ENCODE data around the gene RHCE.
A peak's percentile ranks its signal among the peaks of the same experiment; 100 is the strongest.
"Not testable (repeated sequence)": the region's sequence is repeated elsewhere in the genome, so short reads cannot be mapped to it uniquely, and the experiment has no call there.

RHCE gene

GRCh38 chr1:25432749-25433388, 12.2 kb upstream of the RHCE start:
- peaks cover 18% of the 10 kb centered on the region for H3K27me3 ChIP-seq (ENCODE audit: insufficient read depth, low read length)
- H3K9ac ChIP-seq (ENCODE audit: low read depth, low read length) = no peak overlapping the region
- no peak overlapping the region for H3K27ac ChIP-seq (ENCODE audit: low read depth, low read length)
- H3K4me1 ChIP-seq (ENCODE audit: insufficient read depth, low read length) = peaks cover 3% of the 10 kb centered on the region; the same call in 1 of the 2 replicates
- no peaks in the 10 kb centered on the region for H3K36me3 ChIP-seq (ENCODE audit: insufficient read depth, low read length)
- no peak overlapping the region for H3K4me3 ChIP-seq (ENCODE audit: low read length)
- 95% methylated on average over 4 of the region's 6 CpGs for WGBS
- no peaks in the 10 kb centered on the region for H3K9me3 ChIP-seq (ENCODE audit: insufficient read depth, low read depth, low read length)

GRCh38 chr1:25431955-25432719, 11.5 kb upstream of the RHCE start:
- Histone ChIP-seq H3K9ac (ENCODE audit: low read depth, low read length) (peak overlapping the region; percentile 74; the same call in 1 of the 2 replicates), H3K27ac (ENCODE audit: low read depth, low read length) (no peak overlapping the region), H3K27me3 (ENCODE audit: insufficient read depth, low read length) (peaks cover 18% of the 10 kb centered on the region), H3K4me1 (ENCODE audit: insufficient read depth, low read length) (peaks cover 3% of the 10 kb centered on the region; the same call in 1 of the 2 replicates), H3K36me3 (ENCODE audit: insufficient read depth, low read length) (no peaks in the 10 kb centered on the region), H3K9me3 (ENCODE audit: insufficient read depth, low read depth, low read length) (no peaks in the 10 kb centered on the region), H3K4me3 (ENCODE audit: low read length) (peak overlapping the region; percentile 83)
- 42% methylated on average over 5 of the region's 6 CpGs for WGBS

- H3K9me3 ChIP-seq (ENCODE audit: insufficient read depth, low read depth, low read length) = no peaks in the 10 kb centered on the region
- H3K27ac ChIP-seq (ENCODE audit: low read depth, low read length) = peak overlapping the region; percentile 54
Measured at GRCh38 chr1:25430967-25431881, 10.6 kb upstream of the RHCE start.

GRCh38 chr1:25430073-25430966, 9.7 kb upstream of the RHCE start, which contains the start of gene MACO1:
Gene MACO1, plus strand, starts transcription at chr1:25430897. Its CDS starts 202 bp downstream, at chr1:25431099.
- H3K9ac ChIP-seq (ENCODE audit: low read depth, low read length) = peak within 1 kb of the TSS; percentile 74
- WGBS = under 1% methylated on average over 80 of the region's 87 CpGs
- peaks cover 18% of the 10 kb centered on the region for H3K27me3 ChIP-seq (ENCODE audit: insufficient read depth, low read length)
- H3K4me3 ChIP-seq (ENCODE audit: low read length) = peak within 1 kb of the TSS; percentile 83
- no peaks in the 10 kb centered on the region for H3K9me3 ChIP-seq (ENCODE audit: insufficient read depth, low read depth, low read length)
- peaks cover 3% of the 10 kb centered on the region; the same call in 1 of the 2 replicates for H3K4me1 ChIP-seq (ENCODE audit: insufficient read depth, low read length)
- no peaks in the 10 kb centered on the region for H3K36me3 ChIP-seq (ENCODE audit: insufficient read depth, low read length)
- H3K27ac ChIP-seq (ENCODE audit: low read depth, low read length) = peak within 1 kb of the TSS; percentile 54

More at GRCh38 chr1:25430967-25431881, 10.6 kb upstream of the RHCE start:
- H3K4me3 ChIP-seq (ENCODE audit: low read length) = peak overlapping the region; percentile 83
- under 1% methylated on average over 89 of the region's 89 CpGs for WGBS
- H3K27me3 ChIP-seq (ENCODE audit: insufficient read depth, low read length) = peaks cover 18% of the 10 kb centered on the region
- peak overlapping the region; percentile 74 for H3K9ac ChIP-seq (ENCODE audit: low read depth, low read length)
- H3K4me1 ChIP-seq (ENCODE audit: insufficient read depth, low read length) = peaks cover 3% of the 10 kb centered on the region; the same call in 1 of the 2 replicates
- no peaks in the 10 kb centered on the region for H3K36me3 ChIP-seq (ENCODE audit: insufficient read depth, low read length)

GRCh38 chr1:25428475-25429166, 8.0 kb upstream of the RHCE start:
- Histone ChIP-seq H3K4me3 (ENCODE audit: low read length) (no peak overlapping the region), H3K27me3 (ENCODE audit: insufficient read depth, low read length) (peaks cover 18% of the 10 kb centered on the region), H3K9ac (ENCODE audit: low read depth, low read length) (no peak overlapping the region), H3K9me3 (ENCODE audit: insufficient read depth, low read depth, low read length) (no peaks in the 10 kb centered on the region), H3K27ac (ENCODE audit: low read depth, low read length) (no peak overlapping the region), H3K4me1 (ENCODE audit: insufficient read depth, low read length) (peaks cover 3% of the 10 kb centered on the region; the same call in 1 of the 2 replicates), H3K36me3 (ENCODE audit: insufficient read depth, low read length) (no peaks in the 10 kb centered on the region)
- WGBS = 84% methylated on average over 7 of the region's 7 CpGs

GRCh38 chr1:25427696-25428095, 7.1 kb upstream of the RHCE start:
- H3K9me3 ChIP-seq (ENCODE audit: insufficient read depth, low read depth, low read length) = no peaks in the 10 kb centered on the region
- 87% methylated on average over 1 of the region's 1 CpG for WGBS
- H3K4me3 ChIP-seq (ENCODE audit: low read length) = no peak overlapping the region
- peaks cover 3% of the 10 kb centered on the region; the same call in 1 of the 2 replicates for H3K4me1 ChIP-seq (ENCODE audit: insufficient read depth, low read length)
- H3K9ac ChIP-seq (ENCODE audit: low read depth, low read length) = no peak overlapping the region
- H3K27me3 ChIP-seq (ENCODE audit: insufficient read depth, low read length) = peaks cover 18% of the 10 kb centered on the region
- H3K36me3 ChIP-seq (ENCODE audit: insufficient read depth, low read length) = no peaks in the 10 kb centered on the region
- no peak overlapping the region for H3K27ac ChIP-seq (ENCODE audit: low read depth, low read length)

- H3K36me3 ChIP-seq (ENCODE audit: insufficient read depth, low read length) = no peaks in the 10 kb centered on the region
- H3K27me3 ChIP-seq (ENCODE audit: insufficient read depth, low read length) = peaks cover 18% of the 10 kb centered on the region
- 89% methylated on average over 16 of the region's 16 CpGs for WGBS
- no peak overlapping the region for H3K27ac ChIP-seq (ENCODE audit: low read depth, low read length)
- H3K9ac ChIP-seq (ENCODE audit: low read depth, low read length) = no peak overlapping the region
- H3K9me3 ChIP-seq (ENCODE audit: insufficient read depth, low read depth, low read length) = no peaks in the 10 kb centered on the region
- no peak overlapping the region for H3K4me3 ChIP-seq (ENCODE audit: low read length)
- 0 out of 2 replicates have a peak, but pooled peaks cover 3% of the 10 kb centered on the region for H3K4me1 ChIP-seq (ENCODE audit: insufficient read depth, low read length)
Measured at GRCh38 chr1:25425098-25426085, 4.8 kb upstream of the RHCE start.

GRCh38 chr1:25423206-25423605, 2.6 kb upstream of the RHCE start:
- not testable (repeated sequence) for H3K27ac ChIP-seq (ENCODE audit: low read depth, low read length); H3K9me3 ChIP-seq (ENCODE audit: insufficient read depth, low read depth, low read length); H3K9ac ChIP-seq (ENCODE audit: low read depth, low read length); H3K27me3 ChIP-seq (ENCODE audit: insufficient read depth, low read length); H3K4me1 ChIP-seq (ENCODE audit: insufficient read depth, low read length); H3K36me3 ChIP-seq (ENCODE audit: insufficient read depth, low read length); H3K4me3 ChIP-seq (ENCODE audit: low read length)
- 81% methylated on average over 6 of the region's 6 CpGs for WGBS

GRCh38 chr1:25419339-25419738, 1.3 kb downstream of the RHCE start:
- not testable (repeated sequence) for H3K4me3 ChIP-seq (ENCODE audit: low read length); H3K27ac ChIP-seq (ENCODE audit: low read depth, low read length); H3K36me3 ChIP-seq (ENCODE audit: insufficient read depth, low read length); H3K9ac ChIP-seq (ENCODE audit: low read depth, low read length); H3K4me1 ChIP-seq (ENCODE audit: insufficient read depth, low read length); H3K27me3 ChIP-seq (ENCODE audit: insufficient read depth, low read length); H3K9me3 ChIP-seq (ENCODE audit: insufficient read depth, low read depth, low read length)
- 93% methylated on average over 1 of the region's 1 CpG for WGBS
